ENCODE results near the gene ZNF76. TPM values are rescaled to one million over a fixed set of nuclear protein-coding genes. Genes with fewer than 3 reads are reported as not detected.
A peak's percentile ranks its signal among the peaks of the same experiment; 100 is the strongest.

Gene ZNF76
- polyA plus RNA-seq, 2 of the 4 experiments (the other 2 are of a cell fraction) = 7.9 to 10.5 TPM

DNA sequence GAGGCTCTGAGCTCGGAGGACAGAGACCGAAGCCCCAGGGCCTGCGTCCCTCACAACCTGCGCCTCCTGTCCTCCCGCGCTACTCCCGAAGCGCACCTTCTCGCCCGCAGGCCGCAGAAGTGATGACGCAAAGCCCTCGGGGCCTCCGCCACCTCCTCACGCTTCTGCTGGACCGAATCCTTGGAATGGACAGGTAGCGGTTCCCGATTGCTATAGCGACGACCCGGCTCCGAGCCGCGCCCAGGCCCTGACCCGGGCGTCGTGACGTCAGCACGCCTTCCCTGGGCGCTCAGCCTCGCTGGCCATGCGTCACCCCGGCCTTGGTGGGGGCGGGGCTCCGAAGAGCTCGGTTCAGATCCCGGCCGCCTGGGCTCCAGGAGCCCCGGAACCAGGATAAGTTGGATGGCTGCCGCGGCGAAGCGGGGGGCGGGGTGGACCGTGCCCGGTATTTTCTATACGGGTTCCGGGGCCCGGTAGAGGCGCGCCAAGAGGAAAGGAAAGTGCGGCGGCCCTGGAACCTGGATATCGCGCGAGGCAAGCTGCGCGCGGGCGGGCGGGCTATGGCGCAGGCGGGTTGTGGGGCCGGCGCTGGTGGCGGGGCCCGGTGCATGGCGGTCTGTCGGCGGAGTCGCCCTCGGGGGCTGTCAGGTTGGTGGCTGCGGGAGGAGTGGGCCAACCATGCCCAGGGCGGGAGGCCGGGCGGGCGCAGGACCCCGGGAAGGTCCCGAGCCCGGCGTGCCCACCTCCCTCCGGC lies at the start of gene ZNF76 (continued):
- TF ChIP-seq, protein P1, sequence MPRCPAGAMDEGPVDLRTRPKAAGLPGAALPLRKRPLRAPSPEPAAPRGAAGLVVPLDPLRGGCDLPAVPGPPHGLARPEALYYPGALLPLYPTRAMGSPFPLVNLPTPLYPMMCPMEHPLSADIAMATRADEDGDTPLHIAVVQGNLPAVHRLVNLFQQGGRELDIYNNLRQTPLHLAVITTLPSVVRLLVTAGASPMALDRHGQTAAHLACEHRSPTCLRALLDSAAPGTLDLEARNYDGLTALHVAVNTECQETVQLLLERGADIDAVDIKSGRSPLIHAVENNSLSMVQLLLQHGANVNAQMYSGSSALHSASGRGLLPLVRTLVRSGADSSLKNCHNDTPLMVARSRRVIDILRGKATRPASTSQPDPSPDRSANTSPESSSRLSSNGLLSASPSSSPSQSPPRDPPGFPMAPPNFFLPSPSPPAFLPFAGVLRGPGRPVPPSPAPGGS (IDR thresholded peaks at IDR 0.05) = peak; percentile 59; the same call in 1 of the 3 replicates
- TF ChIP-seq ZNF302 (CRISPR knock-in tag; IDR thresholded peaks at IDR 0.05) = no peak
- TF ChIP-seq NPAS2 (CRISPR knock-in tag; IDR thresholded peaks at IDR 0.05; ENCODE audit: borderline replicate concordance) = no peak
- no peak for TF ChIP-seq FOSB (CRISPR knock-in tag; IDR thresholded peaks at IDR 0.05)
- TF ChIP-seq EP300 (IDR thresholded peaks at IDR 0.05) = peak in 1 of 2 experiments; percentile 31; a peak in 1 of 5 replicates
- TF ChIP-seq RFX5 (IDR thresholded peaks at IDR 0.05) = 0 out of 2 replicates have a peak, but pooled peaks have one; percentile 31
- peak; percentile 62 for TF ChIP-seq POLR2A (IDR thresholded peaks at IDR 0.05; ENCODE audit: low read length)
- no peak for TF ChIP-seq HDAC2 (IDR thresholded peaks at IDR 0.05)
- no peak for TF ChIP-seq RAD21 (conservative IDR thresholded peaks at IDR 0.05 in 1 of 2, IDR thresholded peaks at IDR 0.05 in 1 of 2)
- peak; percentile 77; the same call in 1 of the 2 replicates for TF ChIP-seq PHF8 (IDR thresholded peaks at IDR 0.05; ENCODE audit: borderline replicate concordance, low read depth)
- no peak for TF ChIP-seq HOXB13 (CRISPR knock-in tag; IDR thresholded peaks at IDR 0.05; ENCODE audit: low read depth)
- TF ChIP-seq CHD4 (IDR thresholded peaks at IDR 0.05; ENCODE audit: borderline replicate concordance) = no peak
- TF ChIP-seq, protein P2, sequence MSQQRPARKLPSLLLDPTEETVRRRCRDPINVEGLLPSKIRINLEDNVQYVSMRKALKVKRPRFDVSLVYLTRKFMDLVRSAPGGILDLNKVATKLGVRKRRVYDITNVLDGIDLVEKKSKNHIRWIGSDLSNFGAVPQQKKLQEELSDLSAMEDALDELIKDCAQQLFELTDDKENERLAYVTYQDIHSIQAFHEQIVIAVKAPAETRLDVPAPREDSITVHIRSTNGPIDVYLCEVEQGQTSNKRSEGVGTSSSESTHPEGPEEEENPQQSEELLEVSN (IDR thresholded peaks at IDR 0.05; ENCODE audit: borderline replicate concordance, low read depth) = no peak
- no peak for TF ChIP-seq MAFK (IDR thresholded peaks at IDR 0.05; ENCODE audit: partially characterized antibody)
- TF ChIP-seq CBX8 (IDR thresholded peaks at IDR 0.05) = no peak
- TF ChIP-seq CBX2 (IDR thresholded peaks at IDR 0.05; ENCODE audit: borderline replicate concordance, low read depth) = no peak
- TF ChIP-seq, protein P3, sequence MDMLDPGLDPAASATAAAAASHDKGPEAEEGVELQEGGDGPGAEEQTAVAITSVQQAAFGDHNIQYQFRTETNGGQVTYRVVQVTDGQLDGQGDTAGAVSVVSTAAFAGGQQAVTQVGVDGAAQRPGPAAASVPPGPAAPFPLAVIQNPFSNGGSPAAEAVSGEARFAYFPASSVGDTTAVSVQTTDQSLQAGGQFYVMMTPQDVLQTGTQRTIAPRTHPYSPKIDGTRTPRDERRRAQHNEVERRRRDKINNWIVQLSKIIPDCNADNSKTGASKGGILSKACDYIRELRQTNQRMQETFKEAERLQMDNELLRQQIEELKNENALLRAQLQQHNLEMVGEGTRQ (IDR thresholded peaks at IDR 0.05) = no peak
- TF ChIP-seq HEYL (CRISPR knock-in tag; IDR thresholded peaks at IDR 0.05) = no peak
- peak; percentile 64 for TF ChIP-seq CHD2 (IDR thresholded peaks at IDR 0.05; ENCODE audit: low read length, partially characterized antibody)
- TF ChIP-seq, protein P4, sequence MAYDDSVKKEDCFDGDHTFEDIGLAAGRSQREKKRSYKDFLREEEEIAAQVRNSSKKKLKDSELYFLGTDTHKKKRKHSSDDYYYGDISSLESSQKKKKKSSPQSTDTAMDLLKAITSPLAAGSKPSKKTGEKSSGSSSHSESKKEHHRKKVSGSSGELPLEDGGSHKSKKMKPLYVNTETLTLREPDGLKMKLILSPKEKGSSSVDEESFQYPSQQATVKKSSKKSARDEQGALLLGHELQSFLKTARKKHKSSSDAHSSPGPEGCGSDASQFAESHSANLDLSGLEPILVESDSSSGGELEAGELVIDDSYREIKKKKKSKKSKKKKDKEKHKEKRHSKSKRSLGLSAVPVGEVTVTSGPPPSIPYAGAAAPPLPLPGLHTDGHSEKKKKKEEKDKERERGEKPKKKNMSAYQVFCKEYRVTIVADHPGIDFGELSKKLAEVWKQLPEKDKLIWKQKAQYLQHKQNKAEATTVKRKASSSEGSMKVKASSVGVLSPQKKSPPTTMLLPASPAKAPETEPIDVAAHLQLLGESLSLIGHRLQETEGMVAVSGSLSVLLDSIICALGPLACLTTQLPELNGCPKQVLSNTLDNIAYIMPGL (CRISPR knock-in tag; IDR thresholded peaks at IDR 0.05; ENCODE audit: borderline replicate concordance) = 0 out of 2 replicates have a peak, but pooled peaks have one; percentile 26
- peak; percentile 22 for TF ChIP-seq MYC (IDR thresholded peaks at IDR 0.05; ENCODE audit: borderline replicate concordance, low read length)
- TF ChIP-seq SREBF2 (IDR thresholded peaks at IDR 0.05) = no peak
- TF ChIP-seq TFCP2L1 (CRISPR knock-in tag; IDR thresholded peaks at IDR 0.05) = no peak
- TF ChIP-seq, protein P5, sequence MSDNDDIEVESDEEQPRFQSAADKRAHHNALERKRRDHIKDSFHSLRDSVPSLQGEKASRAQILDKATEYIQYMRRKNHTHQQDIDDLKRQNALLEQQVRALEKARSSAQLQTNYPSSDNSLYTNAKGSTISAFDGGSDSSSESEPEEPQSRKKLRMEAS (IDR thresholded peaks at IDR 0.05) = peak; percentile 82
- TF ChIP-seq JUNB (IDR thresholded peaks at IDR 0.05) = no peak
- no peak for TF ChIP-seq NR3C1 (IDR thresholded peaks at IDR 0.05)
- TF ChIP-seq MAZ (IDR thresholded peaks at IDR 0.05; ENCODE audit: borderline replicate concordance, low read depth, low read length) = no peak
- no peak for TF ChIP-seq ESRRA (IDR thresholded peaks at IDR 0.05; ENCODE audit: borderline replicate concordance, low read length)

All from A549 (cell line).